GM10266 (cell line): ENCODE results near the gene RFFL.

Experiments used
- DNase-seq: peaks from one replicate; pipeline ENCODE4 v3.0.0; 2012; ENCODE audit errors: extremely low spot score
- CTCF ChIP-seq: IDR thresholded peaks from 2 replicates; pipeline ENCODE4 v1.5.1; 2012; ENCODE audit warnings: mild to moderate bottlenecking, low read depth; ENCODE audit not compliant: control insufficient read depth, insufficient read depth; ENCODE audit errors: missing control alignments

The RFFL gene

GRCh38 chr17:34958438-34958837, 105.1 kb downstream of the RFFL start:
- no peak for DNase-seq
- no peak for TF ChIP-seq CTCF
